ENCODE data around the gene ANP32A. TPM values are rescaled to one million over a fixed set of nuclear protein-coding genes. Genes with fewer than 3 reads are reported as not detected.

The ANP32A gene
- total RNA-seq, 1 experiment from 2014 or later, result 220 TPM

DNA sequence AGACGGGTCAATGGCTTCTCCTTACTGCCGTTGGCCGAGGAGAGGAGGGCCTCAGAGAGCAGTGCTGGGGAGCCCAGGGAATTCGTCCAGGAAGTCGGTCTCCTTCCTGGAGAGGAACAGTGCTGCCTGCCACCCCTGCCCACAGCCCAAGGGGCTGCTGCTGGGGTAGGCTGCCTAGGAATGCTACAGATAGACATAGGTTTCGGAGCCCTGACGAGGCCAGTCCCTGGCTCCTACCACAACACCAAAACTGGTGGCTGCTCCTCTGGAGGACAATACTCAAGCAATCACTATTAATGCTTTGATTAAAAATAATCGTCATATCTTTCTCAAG, 30.5 kb downstream of the ANP32A start:
- Histone ChIP-seq H3K9me3 (ENCODE audit: control insufficient read depth in 1 of 2, insufficient read depth in 1 of 2, low read depth in 1 of 2, low read length in 2 of 2) (no peaks in the 10 kb centered on the region), H3K9me2 (ENCODE audit: insufficient read depth) (no peaks in the 10 kb centered on the region), H3K4me3 (replicated peaks in 1 of 2; ENCODE audit: low read depth in 1 of 2, low read length in 2 of 2) (no peak overlapping the region), H3K27me3 (ENCODE audit: insufficient read depth, low read length) (no peaks in the 10 kb centered on the region), H3K36me3 (ENCODE audit: control insufficient read depth in 1 of 2, insufficient read depth in 2 of 2, low read length in 2 of 2) (peaks cover 6 to 7% of the 10 kb centered on the region in 2 experiments; a peak in 2 of 4 replicates), H2AFZ (ENCODE audit: low read depth, low read length, poor library complexity, severe bottlenecking) (no peak overlapping the region), H3K4me1 (ENCODE audit: control insufficient read depth in 1 of 2, insufficient read depth in 2 of 2, low read length in 2 of 2) (peaks cover 0 to 9% of the 10 kb centered on the region in 2 experiments; a peak in 1 of 4 replicates), H3K27ac (ENCODE audit: low read depth, low read length) (no peak overlapping the region), H3K79me2 (ENCODE audit: insufficient read depth, low read length) (peaks cover 87% of the 10 kb centered on the region), H4K20me1 (ENCODE audit: insufficient read depth) (peaks cover 8% of the 10 kb centered on the region; the same call in 1 of the 2 replicates), H3K4me2 (ENCODE audit: low read length) (no peak overlapping the region), H3K9ac (ENCODE audit: low read length) (no peak overlapping the region)
- CTCF ChIA-PET, result no interaction called here
- no peak for ATAC-seq
- RAD21 ChIA-PET (ENCODE audit: low non-redundant PET in 1 of 2, low total read pairs in 2 of 2, uncharacterized antibody in 2 of 2, unreplicated experiment in 2 of 2), result no interaction called here
- no TSS peak for BruUV-seq (replicated peaks)
- intact Hi-C loops (cut with micrococcal nuclease), result no loop called here
- POLR2A ChIA-PET, result no interaction called here
- DNase-seq (ENCODE audit: low read depth, low spot score), result no peak
- TF ChIP-seq EZH2 (IDR thresholded peaks at IDR 0.05) (no peak), SP1 (IDR thresholded peaks at IDR 0.05; ENCODE audit: low read depth) (no peak), EGR1 (IDR thresholded peaks at IDR 0.05; ENCODE audit: low read depth) (no peak), SRF (IDR thresholded peaks at IDR 0.05; ENCODE audit: low read depth) (no peak)
- TF ChIP-seq, protein P1, sequence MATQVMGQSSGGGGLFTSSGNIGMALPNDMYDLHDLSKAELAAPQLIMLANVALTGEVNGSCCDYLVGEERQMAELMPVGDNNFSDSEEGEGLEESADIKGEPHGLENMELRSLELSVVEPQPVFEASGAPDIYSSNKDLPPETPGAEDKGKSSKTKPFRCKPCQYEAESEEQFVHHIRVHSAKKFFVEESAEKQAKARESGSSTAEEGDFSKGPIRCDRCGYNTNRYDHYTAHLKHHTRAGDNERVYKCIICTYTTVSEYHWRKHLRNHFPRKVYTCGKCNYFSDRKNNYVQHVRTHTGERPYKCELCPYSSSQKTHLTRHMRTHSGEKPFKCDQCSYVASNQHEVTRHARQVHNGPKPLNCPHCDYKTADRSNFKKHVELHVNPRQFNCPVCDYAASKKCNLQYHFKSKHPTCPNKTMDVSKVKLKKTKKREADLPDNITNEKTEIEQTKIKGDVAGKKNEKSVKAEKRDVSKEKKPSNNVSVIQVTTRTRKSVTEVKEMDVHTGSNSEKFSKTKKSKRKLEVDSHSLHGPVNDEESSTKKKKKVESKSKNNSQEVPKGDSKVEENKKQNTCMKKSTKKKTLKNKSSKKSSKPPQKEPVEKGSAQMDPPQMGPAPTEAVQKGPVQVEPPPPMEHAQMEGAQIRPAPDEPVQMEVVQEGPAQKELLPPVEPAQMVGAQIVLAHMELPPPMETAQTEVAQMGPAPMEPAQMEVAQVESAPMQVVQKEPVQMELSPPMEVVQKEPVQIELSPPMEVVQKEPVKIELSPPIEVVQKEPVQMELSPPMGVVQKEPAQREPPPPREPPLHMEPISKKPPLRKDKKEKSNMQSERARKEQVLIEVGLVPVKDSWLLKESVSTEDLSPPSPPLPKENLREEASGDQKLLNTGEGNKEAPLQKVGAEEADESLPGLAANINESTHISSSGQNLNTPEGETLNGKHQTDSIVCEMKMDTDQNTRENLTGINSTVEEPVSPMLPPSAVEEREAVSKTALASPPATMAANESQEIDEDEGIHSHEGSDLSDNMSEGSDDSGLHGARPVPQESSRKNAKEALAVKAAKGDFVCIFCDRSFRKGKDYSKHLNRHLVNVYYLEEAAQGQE (IDR thresholded peaks at IDR 0.05; ENCODE audit: low read depth), result no peak
- TF ChIP-seq, protein P2, sequence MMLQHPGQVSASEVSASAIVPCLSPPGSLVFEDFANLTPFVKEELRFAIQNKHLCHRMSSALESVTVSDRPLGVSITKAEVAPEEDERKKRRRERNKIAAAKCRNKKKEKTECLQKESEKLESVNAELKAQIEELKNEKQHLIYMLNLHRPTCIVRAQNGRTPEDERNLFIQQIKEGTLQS (IDR thresholded peaks at IDR 0.05), result no peak
